HL-60 (cell line): ENCODE data around the gene MOB3C.

Experiments used
- DNase-seq, 2 experiments: peaks; one replicate each; pipeline ENCODE4 v3.0.0-alpha.2; 2010 to 2020; ENCODE audit warnings: low read depth in 1 of 2, low spot score in 1 of 2
- H3K27ac ChIP-seq: fragments of 250-450 bp; sonication (Bioruptor Pico); replicated peaks from 2 replicates; pipeline ENCODE4 v1.5.1; 2020; ENCODE audit warnings: mild to moderate bottlenecking, moderate library complexity
- H3K27me3 ChIP-seq: fragments of 250-450 bp; sonication (Bioruptor Pico); 2 replicates; pipeline ENCODE4 v1.5.1; 2021; ENCODE audit warnings: mild to moderate bottlenecking, moderate library complexity; ENCODE audit not compliant: insufficient read depth, poor library complexity, severe bottlenecking
- H3K4me3 ChIP-seq: replicated peaks from 2 replicates; pipeline ENCODE4 v1.5.1; 2011; ENCODE audit warnings: mild to moderate bottlenecking, control low read depth, low read length; ENCODE audit not compliant: insufficient read depth
- GABPA ChIP-seq: IDR thresholded peaks from 2 replicates; pipeline ENCODE4 v1.6.1; 2012; ENCODE audit warnings: low read depth
- POLR2AphosphoS5 ChIP-seq: IDR thresholded peaks from 2 replicates; pipeline ENCODE4 v1.6.1; 2012; ENCODE audit warnings: low read depth
- REST ChIP-seq: IDR thresholded peaks from 2 replicates; pipeline ENCODE4 v1.6.1; 2012; ENCODE audit warnings: low read depth; ENCODE audit not compliant: insufficient replicate concordance
- SPI1 ChIP-seq: IDR thresholded peaks from 2 replicates; pipeline ENCODE4 v1.6.1; 2012; ENCODE audit warnings: low read depth, mild to moderate bottlenecking, borderline replicate concordance
- TF ChIP-seq, protein P1 (sequence below): IDR thresholded peaks from one replicate; pipeline ENCODE4 v1.5.1; 2011; ENCODE audit warnings: low read length, control low read depth, inconsistent platforms; ENCODE audit not compliant: insufficient read depth

MOB3C gene

GRCh38 chr1:46646844-46647243 lies 30.2 kb upstream of the MOB3C start:
- no peak for TF ChIP-seq POLR2AphosphoS5
- TF ChIP-seq GABPA: no peak
- TF ChIP-seq SPI1: no peak
- no peak for TF ChIP-seq REST
- TF ChIP-seq, protein P1, sequence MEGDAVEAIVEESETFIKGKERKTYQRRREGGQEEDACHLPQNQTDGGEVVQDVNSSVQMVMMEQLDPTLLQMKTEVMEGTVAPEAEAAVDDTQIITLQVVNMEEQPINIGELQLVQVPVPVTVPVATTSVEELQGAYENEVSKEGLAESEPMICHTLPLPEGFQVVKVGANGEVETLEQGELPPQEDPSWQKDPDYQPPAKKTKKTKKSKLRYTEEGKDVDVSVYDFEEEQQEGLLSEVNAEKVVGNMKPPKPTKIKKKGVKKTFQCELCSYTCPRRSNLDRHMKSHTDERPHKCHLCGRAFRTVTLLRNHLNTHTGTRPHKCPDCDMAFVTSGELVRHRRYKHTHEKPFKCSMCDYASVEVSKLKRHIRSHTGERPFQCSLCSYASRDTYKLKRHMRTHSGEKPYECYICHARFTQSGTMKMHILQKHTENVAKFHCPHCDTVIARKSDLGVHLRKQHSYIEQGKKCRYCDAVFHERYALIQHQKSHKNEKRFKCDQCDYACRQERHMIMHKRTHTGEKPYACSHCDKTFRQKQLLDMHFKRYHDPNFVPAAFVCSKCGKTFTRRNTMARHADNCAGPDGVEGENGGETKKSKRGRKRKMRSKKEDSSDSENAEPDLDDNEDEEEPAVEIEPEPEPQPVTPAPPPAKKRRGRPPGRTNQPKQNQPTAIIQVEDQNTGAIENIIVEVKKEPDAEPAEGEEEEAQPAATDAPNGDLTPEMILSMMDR: no peak
- Histone ChIP-seq H3K27me3 (no peaks in the 10 kb centered on the region), H3K4me3 (no peak overlapping the region), H3K27ac (no peak overlapping the region)
- no peak for DNase-seq

- no peak for DNase-seq
- H3K4me3 ChIP-seq: no peak overlapping the region
- no peak for TF ChIP-seq REST
Observed at GRCh38 chr1:46646331-46646730, 29.7 kb upstream of the MOB3C start.

DNA sequence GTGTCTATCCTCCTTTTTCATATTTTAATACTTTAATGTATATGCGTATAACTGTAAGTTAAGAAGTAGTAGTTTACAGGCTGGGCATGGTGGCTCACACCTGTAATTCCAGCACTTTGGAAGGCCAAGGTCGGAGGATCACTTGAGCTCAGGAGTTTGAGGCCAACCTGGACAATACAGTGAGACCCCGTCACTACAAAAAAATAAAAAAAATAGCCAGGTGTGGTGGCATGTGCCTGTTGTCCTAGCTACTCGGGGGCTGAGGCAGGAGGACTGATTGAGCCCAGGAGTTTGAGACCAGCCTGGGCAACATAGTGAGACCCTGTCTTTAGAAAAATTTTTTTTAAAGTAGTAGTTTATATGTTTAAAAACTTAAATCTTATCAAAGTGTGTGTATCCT lies 29.2 kb upstream of the MOB3C start:
- TF ChIP-seq, protein P1: no peak
- TF ChIP-seq REST (no peak), GABPA (no peak)
- no peak for DNase-seq
- no peak overlapping the region for H3K4me3 ChIP-seq
- no peak overlapping the region for H3K27ac ChIP-seq
- H3K27me3 ChIP-seq: no peaks in the 10 kb centered on the region

More at GRCh38 chr1:46646331-46646730, 29.7 kb upstream of the MOB3C start:
- H3K27ac ChIP-seq: no peak overlapping the region
- no peaks in the 10 kb centered on the region for H3K27me3 ChIP-seq

- Histone ChIP-seq H3K27ac (no peak overlapping the region), H3K27me3 (no peaks in the 10 kb centered on the region), H3K4me3 (no peak overlapping the region)
- TF ChIP-seq GABPA: no peak
- TF ChIP-seq POLR2AphosphoS5: no peak
- TF ChIP-seq, protein P1: no peak
- no peak for TF ChIP-seq SPI1
- TF ChIP-seq REST: no peak
- no peak for DNase-seq
Observed at GRCh38 chr1:46643368-46643775, 26.8 kb upstream of the MOB3C start.
